Suppressor macrophage (primary cell): ENCODE data around the gene SLC3A2.

Experiments used
- DNase-seq, 4 experiments: peaks; one replicate each; pipeline ENCODE4 v3.0.0-alpha.2; 2020 to 2022

The SLC3A2 gene

GRCh38 chr11:62881579-62882430 lies 1.1 kb downstream of the SLC3A2 start:
- peak; percentile 97 to 98 (median 98) for DNase-seq

- peak in 1 of 4 experiments; percentile 28 for DNase-seq
Measured at GRCh38 chr11:62882431-62882749, 1.7 kb downstream of the SLC3A2 start.

GRCh38 chr11:62882788-62883501 lies 2.2 kb downstream of the SLC3A2 start:
- peak in 2 of 4 experiments; percentile 42 to 44 for DNase-seq

DNA sequence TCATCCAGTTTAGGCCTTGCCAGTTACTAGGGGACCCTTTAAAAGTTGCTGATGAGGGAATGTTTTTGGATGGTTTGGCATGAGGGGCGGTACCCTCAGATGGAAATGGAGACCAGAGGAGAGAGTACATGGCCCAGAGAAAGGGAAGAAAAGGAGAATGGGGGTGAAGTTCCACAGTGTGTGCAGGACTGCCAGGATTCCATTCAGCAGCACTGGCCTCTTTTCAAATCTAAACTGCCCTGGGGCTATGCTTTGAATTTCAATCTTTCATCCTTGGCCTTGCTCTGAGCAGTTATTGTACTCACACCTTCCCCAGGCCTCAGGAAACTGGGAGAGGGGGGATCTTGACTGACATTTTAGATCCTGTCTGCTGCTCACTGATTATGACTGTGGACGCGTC lies 3.0 kb downstream of the SLC3A2 start:
- DNase-seq, result no peak

- no peak for DNase-seq
Measured at GRCh38 chr11:62885137-62885750, 4.5 kb downstream of the SLC3A2 start.

- no peak for DNase-seq
Measured at GRCh38 chr11:62888406-62888805, 7.7 kb downstream of the SLC3A2 start.

DNA sequence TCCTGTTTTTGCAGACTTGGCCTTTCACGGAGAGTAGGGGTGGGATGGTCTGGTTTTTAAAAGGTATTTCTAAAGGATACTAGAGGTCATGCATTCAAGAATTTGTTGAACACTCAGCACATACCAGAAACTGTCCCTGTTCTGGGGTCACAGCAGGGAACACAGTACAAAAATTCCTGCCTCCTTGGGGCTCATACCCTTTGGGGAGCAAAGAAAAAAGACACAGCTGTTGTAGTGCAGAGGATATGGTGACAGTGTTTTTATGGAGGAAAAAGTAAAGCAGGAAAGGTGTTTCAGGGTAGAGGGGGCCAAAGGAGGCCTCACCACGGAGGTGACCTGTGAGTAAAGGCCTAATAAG lies 8.4 kb downstream of the SLC3A2 start:
- DNase-seq, result no peak

DNA sequence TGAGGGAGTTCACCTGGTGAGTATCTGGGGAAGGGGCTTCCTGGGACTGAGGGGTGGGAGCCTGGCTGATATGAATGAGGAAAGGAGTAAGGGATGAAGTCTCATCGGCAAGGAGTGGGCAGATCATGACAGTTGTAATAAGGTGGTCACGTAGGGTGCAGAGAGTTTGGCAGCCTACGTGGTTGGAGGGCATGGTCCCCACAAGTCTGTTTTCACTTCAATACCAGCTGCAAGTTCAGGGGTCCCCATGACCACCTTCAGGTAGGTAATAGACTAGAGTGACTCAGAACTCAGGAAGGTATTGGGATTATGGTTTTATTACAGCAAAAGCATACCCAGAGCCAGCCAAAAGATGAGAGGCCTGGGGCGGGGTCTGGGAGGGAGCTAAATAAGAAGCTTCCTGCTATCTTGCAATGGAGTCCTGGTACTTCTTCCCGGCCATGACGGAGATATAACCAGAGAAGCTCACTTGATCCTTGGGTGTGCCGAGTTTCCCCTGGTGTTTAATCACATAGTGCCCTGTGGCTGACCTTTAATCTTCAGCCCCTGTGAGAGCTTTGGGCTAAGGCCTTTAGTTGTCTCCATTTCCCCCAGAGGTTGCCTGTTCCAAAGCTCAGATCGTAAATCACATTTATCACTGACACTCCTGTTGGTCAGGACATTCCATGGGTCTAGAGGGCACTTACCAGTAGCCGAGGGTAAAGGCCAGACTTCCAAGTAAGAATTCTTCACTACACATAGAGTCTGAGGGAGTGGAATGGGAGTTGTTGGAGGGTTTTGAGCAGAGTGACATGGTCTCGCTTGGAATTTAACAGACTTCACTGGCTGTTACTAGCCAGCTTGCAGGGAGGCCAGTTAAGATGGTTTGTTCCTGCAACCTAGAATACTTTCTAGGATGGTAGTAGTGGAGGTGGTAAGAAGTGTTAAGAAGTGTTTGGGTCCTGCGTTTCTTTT lies 9.1 kb downstream of the SLC3A2 start:
- DNase-seq, result no peak

GRCh38 chr11:62892077-62892922 lies 11.6 kb downstream of the SLC3A2 start:
- no peak for DNase-seq

DNA sequence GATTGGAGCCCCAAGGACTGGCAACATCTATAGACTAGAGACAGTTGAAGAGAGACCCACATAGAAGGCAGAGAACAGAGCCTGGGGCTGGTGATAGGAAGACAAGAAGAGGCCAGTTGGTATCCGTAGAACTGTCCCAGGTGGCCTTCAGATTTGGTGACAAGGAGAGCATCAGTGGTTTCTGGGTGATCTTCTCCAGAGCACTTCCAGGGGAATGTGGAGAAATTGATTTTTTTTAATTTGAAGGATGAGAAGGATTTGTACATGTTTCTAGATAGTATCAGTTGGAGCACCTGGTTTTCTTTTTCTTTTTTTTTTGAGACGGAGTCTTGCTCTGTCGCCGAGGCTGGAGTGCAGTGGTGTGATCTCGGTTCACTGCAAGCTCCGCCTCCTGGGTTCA lies 14.8 kb downstream of the SLC3A2 start:
- no peak for DNase-seq

GRCh38 chr11:62896049-62896448 lies 15.4 kb downstream of the SLC3A2 start:
- no peak for DNase-seq

- no peak for DNase-seq
Measured at GRCh38 chr11:62897311-62897710, 16.6 kb downstream of the SLC3A2 start.

DNA sequence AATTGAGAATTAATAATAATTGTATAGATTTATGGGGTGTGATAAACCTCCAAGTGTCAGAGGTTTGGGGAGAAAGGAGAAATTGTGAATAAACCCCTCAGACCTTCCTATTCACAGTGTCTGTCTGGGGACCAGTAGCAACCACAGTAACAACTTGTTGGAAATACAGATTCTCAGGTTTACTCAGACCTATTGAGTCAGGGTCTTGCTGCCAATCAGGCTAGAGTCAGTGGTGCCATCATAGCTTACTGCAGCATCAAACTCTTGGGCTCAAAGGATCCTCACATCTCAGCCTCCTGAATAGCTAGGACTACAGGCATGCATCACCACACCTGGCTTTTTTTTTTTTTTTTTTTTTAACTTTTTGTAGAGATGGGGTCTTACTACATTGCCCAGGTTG lies 17.3 kb downstream of the SLC3A2 start:
- no peak for DNase-seq

DNA sequence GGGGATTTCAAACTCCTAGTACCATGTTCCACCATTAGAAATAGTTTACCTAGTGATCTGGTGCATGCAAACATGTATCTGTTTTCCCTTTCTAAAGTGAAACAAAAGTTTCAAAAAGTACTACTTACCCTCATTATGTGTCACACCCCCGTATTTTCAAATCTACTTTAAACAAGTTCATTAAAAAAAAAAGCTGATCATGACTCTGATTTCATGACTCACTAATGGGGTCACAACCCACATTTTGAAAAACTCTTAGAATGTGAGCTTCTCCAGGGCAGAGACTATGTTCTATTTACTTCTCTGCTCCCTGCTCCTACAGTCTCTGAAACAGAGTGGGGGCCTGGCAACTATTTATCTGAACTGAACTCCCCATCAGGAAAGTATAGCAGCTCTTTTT lies 22.2 kb downstream of the SLC3A2 start:
- DNase-seq, result no peak

- no peak for DNase-seq
Measured at GRCh38 chr11:62905296-62905695, 24.6 kb downstream of the SLC3A2 start.

- DNase-seq, result peak; percentile 80 to 91 (median 88)
Measured at GRCh38 chr11:62905927-62906531, 25.3 kb downstream of the SLC3A2 start.

DNA sequence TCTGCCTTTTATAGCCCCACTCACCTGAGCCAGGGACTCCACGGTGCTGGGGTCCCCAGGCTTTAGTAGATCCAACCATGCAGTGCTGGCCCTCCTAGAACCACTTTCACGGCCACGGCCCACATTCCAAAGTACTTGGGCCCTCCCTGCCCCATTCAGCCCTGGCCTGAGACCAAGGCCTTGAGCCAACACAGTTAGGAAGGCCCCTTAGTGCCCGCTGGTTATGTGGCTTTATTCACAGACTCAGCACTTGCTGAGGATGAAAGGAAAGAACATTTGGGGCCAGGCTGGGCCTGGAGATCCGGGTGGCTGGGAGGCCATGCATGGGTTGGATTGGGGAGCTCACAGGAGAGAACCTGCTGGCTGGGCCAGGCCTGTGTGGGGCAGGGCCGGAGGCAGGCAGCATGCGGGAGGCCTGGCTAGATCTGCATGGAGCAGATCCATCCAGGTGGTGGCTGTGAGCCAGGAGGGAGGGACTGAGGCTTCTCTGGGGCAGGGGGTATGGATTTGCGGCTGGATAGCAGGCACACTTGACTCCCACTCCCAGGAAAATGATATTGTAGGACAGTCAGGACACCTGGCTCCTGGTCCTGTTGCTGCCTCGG lies 27.9 kb downstream of the SLC3A2 start:
- no peak for DNase-seq

DNA sequence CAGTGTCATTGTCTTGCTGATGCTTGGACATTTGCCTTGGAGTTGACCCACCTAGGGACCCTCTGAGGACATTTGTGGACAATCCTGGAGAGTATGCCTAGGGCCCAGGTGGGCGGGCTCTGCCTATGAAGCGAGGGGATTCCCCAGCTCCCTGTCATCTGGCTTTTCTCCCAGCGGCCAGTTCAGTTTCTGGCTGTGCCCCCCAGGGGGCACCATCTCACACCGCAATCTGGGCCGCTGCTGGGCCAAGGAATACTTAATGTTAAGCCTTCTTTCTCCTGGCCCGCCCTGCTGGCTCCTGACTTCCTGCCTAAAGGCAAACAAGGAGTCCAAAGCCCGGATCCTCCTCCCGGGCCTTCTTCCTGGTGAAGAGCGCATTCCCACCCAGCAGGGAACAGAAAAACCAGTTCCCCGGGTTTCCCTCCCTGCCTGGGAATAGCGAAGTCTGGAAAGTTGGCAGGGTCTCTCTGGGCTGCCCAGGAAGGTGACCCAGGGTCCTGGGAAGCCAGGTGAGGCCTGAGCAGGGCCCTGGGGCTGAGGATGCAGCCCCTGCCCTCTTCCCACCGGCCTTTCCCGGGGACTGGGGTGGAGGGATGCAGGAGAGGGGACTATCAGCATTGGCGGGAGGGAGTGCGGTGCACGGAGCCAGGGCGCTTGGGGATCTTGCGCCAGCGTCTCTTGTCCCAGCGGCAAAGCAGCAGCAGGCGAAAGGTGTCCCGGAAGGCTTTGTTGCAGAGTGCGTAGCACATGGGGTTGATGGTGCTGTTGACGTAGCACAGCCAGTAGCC lies 28.6 kb downstream of the SLC3A2 start:
- peak; percentile 23 to 62 (median 44) for DNase-seq

DNA sequence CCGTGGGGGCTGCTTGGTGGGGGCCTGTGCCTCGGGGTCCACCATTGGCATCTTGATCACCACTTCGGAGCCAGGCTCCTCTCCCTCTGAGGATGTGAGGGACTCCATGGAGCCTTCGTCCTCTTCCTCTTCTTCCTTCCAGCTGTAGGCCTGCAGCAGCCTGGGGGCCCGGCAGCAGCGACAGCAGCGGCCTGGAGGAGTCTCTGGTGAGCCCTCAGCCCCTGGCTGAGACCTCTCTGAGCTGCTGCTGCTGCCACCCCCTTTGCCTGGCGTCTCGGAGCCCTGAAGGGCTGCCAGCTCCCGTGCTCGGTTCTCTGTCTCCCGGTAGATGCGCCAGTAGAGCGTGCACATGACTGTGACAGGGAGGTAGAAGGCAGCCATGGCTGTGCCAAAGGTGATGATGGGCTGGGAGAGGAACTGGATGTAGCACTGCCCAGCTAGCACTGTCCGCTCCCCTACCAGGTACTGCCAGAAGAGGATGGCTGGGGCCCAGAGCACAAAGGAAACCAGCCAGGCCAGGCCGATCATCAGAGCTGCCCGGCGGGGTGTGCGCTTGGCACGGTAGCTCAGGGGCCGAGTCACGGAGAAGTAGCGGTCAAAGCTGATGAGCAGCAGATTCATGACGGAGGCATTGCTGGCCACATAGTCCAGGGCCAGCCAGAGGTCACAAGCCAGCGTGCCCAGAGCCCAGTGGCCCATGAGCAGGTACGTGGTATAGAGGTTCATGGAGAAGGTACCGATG lies 29.6 kb downstream of the SLC3A2 start:
- no peak for DNase-seq
